Measurements from ENCODE around the gene CIB2. TPM values are rescaled to one million over a fixed set of nuclear protein-coding genes. Genes with fewer than 3 reads are reported as not detected.

CIB2 gene
- total RNA-seq, 1 experiment from 2014 or later: 17.3 TPM

- H3K4me3 ChIP-seq (replicated peaks in 1 of 2; ENCODE audit: low read depth in 1 of 2, low read length in 2 of 2): no peak overlapping the region
- ChIA-PET POLR2A (no interaction called here), RAD21 (ENCODE audit: low non-redundant PET in 1 of 2, low total read pairs in 2 of 2, uncharacterized antibody in 2 of 2, unreplicated experiment in 2 of 2) (no interaction called here), CTCF (no interaction called here)
- H3K36me3 ChIP-seq (ENCODE audit: control insufficient read depth in 1 of 2, insufficient read depth in 2 of 2, low read length in 2 of 2): no peaks in the 10 kb centered on the region
- no peak overlapping the region for H2AFZ ChIP-seq (ENCODE audit: low read depth, low read length, poor library complexity, severe bottlenecking)
- H4K20me1 ChIP-seq (ENCODE audit: insufficient read depth): no peaks in the 10 kb centered on the region
- H3K9ac ChIP-seq (ENCODE audit: low read length): no peak overlapping the region
- no peaks in the 10 kb centered on the region for H3K27me3 ChIP-seq (ENCODE audit: insufficient read depth, low read length)
- H3K9me2 ChIP-seq (ENCODE audit: insufficient read depth): no peaks in the 10 kb centered on the region
- intact Hi-C loops (cut with micrococcal nuclease): no loop called here
- DNase-seq (ENCODE audit: low read depth, low spot score): no peak
- H3K27ac ChIP-seq (ENCODE audit: low read depth, low read length): no peak overlapping the region
- peaks cover 42% of the 10 kb centered on the region for H3K79me2 ChIP-seq (ENCODE audit: insufficient read depth, low read length)
- H3K4me1 ChIP-seq (ENCODE audit: control insufficient read depth in 1 of 2, insufficient read depth in 2 of 2, low read length in 2 of 2): peaks cover 8 to 14% of the 10 kb centered on the region in 2 experiments; a peak in 2 of 4 replicates
- TF ChIP-seq CTCF (IDR thresholded peaks at IDR 0.05 in 2 of 3, conservative IDR thresholded peaks at IDR 0.05 in 1 of 3; ENCODE audit: borderline replicate concordance in 1 of 3, insufficient read depth in 1 of 3, low read depth in 2 of 3, low read length in 2 of 3) (no peak), ZBTB33 (IDR thresholded peaks at IDR 0.05; ENCODE audit: extremely low read depth, insufficient replicate concordance, low read length) (no peak), SRF (IDR thresholded peaks at IDR 0.05; ENCODE audit: low read depth) (no peak), SIN3A (IDR thresholded peaks at IDR 0.05; ENCODE audit: low read depth) (no peak), EZH2phosphoT487 (IDR thresholded peaks at IDR 0.05; ENCODE audit: borderline replicate concordance) (no peak), FOSL1 (IDR thresholded peaks at IDR 0.05; ENCODE audit: low read depth) (no peak), POLR2A (IDR thresholded peaks at IDR 0.05; ENCODE audit: borderline replicate concordance, extremely low read depth, insufficient read depth, insufficient read length) (no peak), CEBPB (IDR thresholded peaks at IDR 0.05; ENCODE audit: low read depth) (no peak), ZFX (IDR thresholded peaks at IDR 0.05) (no peak), ZNF274 (IDR thresholded peaks at IDR 0.05; ENCODE audit: low read depth, low read length) (no peak), EGR1 (IDR thresholded peaks at IDR 0.05; ENCODE audit: low read depth) (no peak), ATF3 (IDR thresholded peaks at IDR 0.05) (no peak), SP1 (IDR thresholded peaks at IDR 0.05; ENCODE audit: low read depth) (no peak), ELF1 (IDR thresholded peaks at IDR 0.05; ENCODE audit: borderline replicate concordance, low read depth) (no peak), MAX (IDR thresholded peaks at IDR 0.05) (no peak), POLR2AphosphoS5 (IDR thresholded peaks at IDR 0.05; ENCODE audit: low read depth, low read length) (no peak), TCF7L2 (IDR thresholded peaks at IDR 0.05; ENCODE audit: borderline replicate concordance, extremely low read depth, insufficient read depth, insufficient read length) (no peak)
- BruUV-seq (replicated peaks): no TSS peak
- H3K4me2 ChIP-seq (ENCODE audit: low read length): no peak overlapping the region
- H3K9me3 ChIP-seq (ENCODE audit: control insufficient read depth in 1 of 2, insufficient read depth in 1 of 2, low read depth in 1 of 2, low read length in 2 of 2): no peaks in the 10 kb centered on the region
- ATAC-seq: no peak
Measured at GRCh38 chr15:78065973-78066946, 65.0 kb downstream of the CIB2 start.

All from HCT116 (cell line).